HEK293 (cell line): Measurements from ENCODE around the gene HOOK1.
"Not testable (repeated sequence)": the region's sequence is repeated elsewhere in the genome, so short reads cannot be mapped to it uniquely, and the experiment has no call there.

Experiments used
- CTCF ChIA-PET: fragments of 350-600 bp; formaldehyde crosslinking; extraction: SDS; loops from one replicate; lab custom pipeline; 2021; ENCODE audit warnings: antibody characterized with exemption; lab: Yijun Ruan, JAX
- POLR2A ChIA-PET: fragments of 300-600 bp; formaldehyde crosslinking; extraction: SDS; loops from one replicate; lab custom pipeline; 2020; ENCODE audit warnings: antibody characterized with exemption, inconsistent platforms; lab: Yijun Ruan, JAX
- H3K27ac ChIP-seq: fragments of 200-500 bp; sonication (Bioruptor generic); 2 replicates; pipeline ENCODE4 v1.5.1; 2014; ENCODE audit warnings: low read depth, low read length, control low read depth, inconsistent platforms; ENCODE audit errors: extremely low read depth
- H3K36me3 ChIP-seq, 2 experiments: fragments of 200-500 bp in 1 of 2; sonication (Bioruptor generic) in 1 of 2; 1 replicate in 1 of 2; 2 replicates in 1 of 2; pipeline ENCODE4 v1.5.1; 2014 to 2017; ENCODE audit warnings: inconsistent platforms in 2 of 2, low read length in 2 of 2; ENCODE audit not compliant: control insufficient read depth in 2 of 2, insufficient read depth in 1 of 2
- H3K4me1 ChIP-seq: fragments of 200-500 bp; sonication (Bioruptor generic); 2 replicates; pipeline ENCODE4 v1.5.1; 2014; ENCODE audit warnings: mild to moderate bottlenecking, low read length, inconsistent platforms; ENCODE audit not compliant: control insufficient read depth, insufficient read depth
- H3K4me3 ChIP-seq: 2 replicates; pipeline ENCODE4 v1.5.1; 2011; ENCODE audit warnings: low read depth, mild to moderate bottlenecking, control low read depth, low read length, moderate library complexity
- H3K9me3 ChIP-seq: fragments of 200-500 bp; sonication (Bioruptor generic); 2 replicates; pipeline ENCODE4 v1.5.1; 2014; ENCODE audit warnings: low read depth, low read length, inconsistent platforms; ENCODE audit not compliant: control insufficient read depth, insufficient read depth
- EGR2 ChIP-seq: fragments of 450-650 bp; formaldehyde crosslinking; IDR thresholded peaks from 2 replicates; pipeline ENCODE4 v1.5.1; 2016; ENCODE audit warnings: low read depth, missing biosample characterization, missing genetic modification characterization
- PRDM4 ChIP-seq: fragments of 450-650 bp; formaldehyde crosslinking; IDR thresholded peaks from 2 replicates; pipeline ENCODE4 v1.5.1; 2017; ENCODE audit warnings: missing biosample characterization, missing genetic modification characterization
- SETDB1 ChIP-seq: IDR thresholded peaks from one replicate; pipeline ENCODE4 v1.6.1; 2017; ENCODE audit warnings: mild to moderate bottlenecking, low read length, moderate library complexity, mixed read lengths; ENCODE audit not compliant: insufficient read length
- ZNF335 ChIP-seq: fragments of 450-650 bp; formaldehyde crosslinking; conservative IDR thresholded peaks from 2 replicates; pipeline ENCODE4 v1.5.1; 2016; ENCODE audit warnings: missing biosample characterization, missing genetic modification characterization
- ZNF354C ChIP-seq: fragments of 450-650 bp; formaldehyde crosslinking; IDR thresholded peaks from 2 replicates; pipeline ENCODE4 v1.5.1; 2016; ENCODE audit warnings: missing biosample characterization, missing genetic modification characterization, low read depth, borderline replicate concordance
- ZNF37A ChIP-seq: fragments of 450-650 bp; IDR thresholded peaks from 2 replicates; pipeline ENCODE4 v1.5.1; 2018; ENCODE audit warnings: missing biosample characterization, missing genetic modification characterization
- ZNF404 ChIP-seq: fragments of 450-650 bp; formaldehyde crosslinking; IDR thresholded peaks from 2 replicates; pipeline ENCODE4 v1.5.1; 2017; ENCODE audit warnings: missing biosample characterization, missing genetic modification characterization
- ZNF670 ChIP-seq: fragments of 450-650 bp; formaldehyde crosslinking; IDR thresholded peaks from 2 replicates; pipeline ENCODE4 v1.5.1; 2016; ENCODE audit warnings: missing biosample characterization, missing genetic modification characterization, low read depth
- ZSCAN30 ChIP-seq: fragments of 450-650 bp; IDR thresholded peaks from 2 replicates; pipeline ENCODE4 v1.5.1; 2018; ENCODE audit warnings: missing biosample characterization, mild to moderate bottlenecking, missing genetic modification characterization, moderate library complexity

Gene HOOK1

GRCh38 chr1:59919746-59920145, 105.0 kb downstream of the HOOK1 start:
- POLR2A ChIA-PET, result no interaction called here
- H3K4me3 ChIP-seq, result no peak overlapping the region
- CTCF ChIA-PET, result interaction anchor here (0.7 to 0.8 kb wide), 2 partner anchors 28 to 32 kb away, joined by 3 to 4 read pairs; no protein-coding TSS in a partner anchor
- H3K36me3 ChIP-seq, result no peaks in the 10 kb centered on the region
- no peaks in the 10 kb centered on the region for H3K4me1 ChIP-seq
- no peaks in the 10 kb centered on the region for H3K9me3 ChIP-seq
- H3K27ac ChIP-seq, result no peak overlapping the region
- no peak for TF ChIP-seq ZNF335 (tag by site-specific recombination)
- TF ChIP-seq ZSCAN30 (tag by site-specific recombination), result no peak
- no peak for TF ChIP-seq ZNF37A
- no peak for TF ChIP-seq ZNF670
- TF ChIP-seq ZNF404 (tag by site-specific recombination), result no peak
- no peak for TF ChIP-seq ZNF354C (tag by site-specific recombination)
- TF ChIP-seq EGR2 (tag by site-specific recombination), result no peak
- TF ChIP-seq, all 188 proteins: peak for 0

- POLR2A ChIA-PET, H3K36me3 ChIP-seq, H3K27ac ChIP-seq, H3K4me3 ChIP-seq, H3K4me1 ChIP-seq, H3K9me3 ChIP-seq: not testable (repeated sequence)
- CTCF ChIA-PET, result interaction anchor here (0.7 kb wide), 2 partner anchors 19 to 149 kb away, joined by 3 read pairs; no protein-coding TSS in a partner anchor
Observed at GRCh38 chr1:59921258-59921899, 106.6 kb downstream of the HOOK1 start.

GRCh38 chr1:59924653-59925052, 109.9 kb downstream of the HOOK1 start:
- no peaks in the 10 kb centered on the region for H3K4me1 ChIP-seq
- ChIA-PET CTCF (interaction anchor here (1.3 to 2.3 kb wide), 2 partner anchors 23 to 46 kb away, joined by 5 to 11 read pairs; no protein-coding TSS in a partner anchor), POLR2A (no interaction called here)
- no peaks in the 10 kb centered on the region for H3K36me3 ChIP-seq
- no peak overlapping the region for H3K4me3 ChIP-seq
- no peaks in the 10 kb centered on the region for H3K9me3 ChIP-seq
- H3K27ac ChIP-seq, result no peak overlapping the region
- no peak for TF ChIP-seq PRDM4 (tag by site-specific recombination)
- TF ChIP-seq SETDB1, result peak; percentile 95
